Peyer's patch (tissue), 4 donors: Measurements from ENCODE around the gene RBM44.

Experiments
- CTCF ChIP-seq, 6 experiments: fragments of 450-650 bp in 4 of 6; fragments of 200-600 bp in 2 of 6; sonication (generic) in 1 of 6; IDR thresholded peaks; one replicate each; pipeline ENCODE4 v1.5.1; 2017 to 2019; ENCODE audit warnings: antibody characterized with exemption in 6 of 6, mild to moderate bottlenecking in 3 of 6, moderate library complexity in 1 of 6
- POLR2A ChIP-seq, 2 donors: fragments of 450-650 bp; IDR thresholded peaks; one replicate each; pipeline ENCODE4 v1.5.1; 2017; ENCODE audit warnings: antibody characterized with exemption in 2 of 2, mild to moderate bottlenecking in 2 of 2, moderate library complexity in 2 of 2

- TF ChIP-seq POLR2A (IDR thresholded peaks at IDR 0.05) (no peak), CTCF (IDR thresholded peaks at IDR 0.05) (no peak)
Observed at GRCh38 chr2:237786936-237787335, 11.6 kb upstream of the RBM44 start.
